ENCODE measurements around the gene C1orf167.
A peak's percentile ranks its signal among the peaks of the same experiment; 100 is the strongest.

Gene C1orf167

GRCh38 chr1:11783556-11783955 is 21.6 kb downstream of the C1orf167 start:
- DNase-seq (ENCODE audit: extremely low read depth, low read depth): no peak
- H3K4me3 ChIP-seq (replicated peaks; ENCODE audit: low read depth, low read length): no peak overlapping the region
- TF ChIP-seq CTCF (IDR thresholded peaks at IDR 0.05; ENCODE audit: low read depth, low read length, missing control alignments): no peak

- no peak for TF ChIP-seq CTCF (IDR thresholded peaks at IDR 0.05; ENCODE audit: low read depth, low read length, missing control alignments)
- H3K4me3 ChIP-seq (replicated peaks; ENCODE audit: low read depth, low read length): no peak overlapping the region
- DNase-seq (ENCODE audit: extremely low read depth, low read depth): no peak
Measured at GRCh38 chr1:11784256-11784992, 22.4 kb downstream of the C1orf167 start.

GRCh38 chr1:11784993-11785769 is 23.2 kb downstream of the C1orf167 start:
- TF ChIP-seq CTCF (IDR thresholded peaks at IDR 0.05; ENCODE audit: low read depth, low read length, missing control alignments): peak; percentile 87
- DNase-seq (ENCODE audit: extremely low read depth, low read depth): no peak
- H3K4me3 ChIP-seq (replicated peaks; ENCODE audit: low read depth, low read length): no peak overlapping the region

- H3K4me3 ChIP-seq (replicated peaks; ENCODE audit: low read depth, low read length): no peak overlapping the region
- no peak for DNase-seq (ENCODE audit: extremely low read depth, low read depth)
- TF ChIP-seq CTCF (IDR thresholded peaks at IDR 0.05; ENCODE audit: low read depth, low read length, missing control alignments): no peak
Measured at GRCh38 chr1:11786168-11786567, 24.2 kb downstream of the C1orf167 start.

- TF ChIP-seq CTCF (IDR thresholded peaks at IDR 0.05; ENCODE audit: low read depth, low read length, missing control alignments): no peak
- DNase-seq (ENCODE audit: extremely low read depth, low read depth): no peak
- H3K4me3 ChIP-seq (replicated peaks; ENCODE audit: low read depth, low read length): no peak overlapping the region
Measured at GRCh38 chr1:11787251-11787803, 25.3 kb downstream of the C1orf167 start.

GRCh38 chr1:11787804-11788436 is 25.9 kb downstream of the C1orf167 start:
- no peak for DNase-seq (ENCODE audit: extremely low read depth, low read depth)
- TF ChIP-seq CTCF (IDR thresholded peaks at IDR 0.05; ENCODE audit: low read depth, low read length, missing control alignments): no peak
- no peak overlapping the region for H3K4me3 ChIP-seq (replicated peaks; ENCODE audit: low read depth, low read length)
